ENCODE results near the gene CTNNBIP1.
"Not testable (repeated sequence)": the region's sequence is repeated elsewhere in the genome, so short reads cannot be mapped to it uniquely, and the experiment has no call there.

CTNNBIP1 gene, protein sequence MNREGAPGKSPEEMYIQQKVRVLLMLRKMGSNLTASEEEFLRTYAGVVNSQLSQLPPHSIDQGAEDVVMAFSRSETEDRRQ

GRCh38 chr1:9910076-9910422 lies at the start of gene CTNNBIP1:
TSS of gene CTNNBIP1 (minus strand) at chr1:9910269. CDS start at chr1:9872064, 38,205 bp downstream.
- DNase-seq: no peak

GRCh38 chr1:9957726-9958125 lies 47.7 kb upstream of the CTNNBIP1 start:
- no peak for DNase-seq

DNA sequence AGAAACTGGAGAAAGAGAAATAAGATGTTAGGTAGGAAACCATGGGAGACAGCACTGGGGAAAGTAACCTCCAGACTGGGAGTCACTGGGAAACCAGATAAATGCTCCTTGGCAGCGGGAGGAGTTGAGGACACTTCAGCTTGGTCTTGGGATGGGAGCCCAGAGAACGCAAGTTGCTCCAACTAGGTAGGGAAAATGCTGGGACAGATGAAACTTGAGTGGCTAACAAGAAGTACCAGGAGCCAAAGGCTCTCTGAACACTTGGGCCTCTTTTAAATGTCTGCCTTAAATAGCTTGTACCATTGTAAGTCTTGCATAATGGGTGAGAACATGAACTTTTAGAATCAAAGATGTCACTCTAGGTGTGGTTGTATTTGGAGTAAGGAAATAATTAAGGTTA lies 36.2 kb upstream of the CTNNBIP1 start:
- no peak for DNase-seq

- DNase-seq: peak; percentile 86
Observed at GRCh38 chr1:9942939-9943788, 33.1 kb upstream of the CTNNBIP1 start, which contains the start of the genes LZIC and NMNAT1. TSS of gene LZIC (minus strand) at chr1:9943391. CDS start at chr1:9936619, 6,772 bp downstream. TSS of gene NMNAT1 (plus strand) at chr1:9943475. CDS start at chr1:9972074, 28,599 bp downstream.

DNA sequence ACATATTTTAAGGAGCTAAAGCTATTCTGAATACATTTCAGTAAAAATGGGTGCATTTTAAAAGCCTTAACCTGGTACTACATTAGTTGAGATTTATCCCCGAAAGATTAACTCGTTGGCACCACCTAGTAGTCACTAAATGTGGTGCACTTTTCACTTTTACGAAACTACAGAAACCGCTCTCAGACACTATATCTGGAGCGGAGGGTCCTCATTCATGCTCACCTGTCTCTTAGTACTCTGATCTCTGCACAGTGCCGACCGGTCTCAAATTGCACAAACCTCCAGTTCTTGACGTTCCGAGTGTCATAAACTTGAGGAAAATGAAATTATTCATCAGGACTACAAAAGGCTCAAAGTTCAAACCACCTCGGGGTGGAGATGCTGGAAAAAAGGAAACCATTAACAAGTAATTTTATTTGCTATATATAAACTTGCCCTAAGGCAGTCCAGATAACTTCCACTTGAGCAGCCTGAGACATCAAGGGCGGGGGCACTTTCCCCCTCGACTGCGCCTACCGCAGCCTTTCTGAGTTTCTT lies 32.4 kb upstream of the CTNNBIP1 start:
- DNase-seq: no peak

GRCh38 chr1:9929431-9930385 lies 19.6 kb upstream of the CTNNBIP1 start:
- no peak for DNase-seq

GRCh38 chr1:9927259-9927658 lies 17.2 kb upstream of the CTNNBIP1 start:
- DNase-seq: no peak

DNA sequence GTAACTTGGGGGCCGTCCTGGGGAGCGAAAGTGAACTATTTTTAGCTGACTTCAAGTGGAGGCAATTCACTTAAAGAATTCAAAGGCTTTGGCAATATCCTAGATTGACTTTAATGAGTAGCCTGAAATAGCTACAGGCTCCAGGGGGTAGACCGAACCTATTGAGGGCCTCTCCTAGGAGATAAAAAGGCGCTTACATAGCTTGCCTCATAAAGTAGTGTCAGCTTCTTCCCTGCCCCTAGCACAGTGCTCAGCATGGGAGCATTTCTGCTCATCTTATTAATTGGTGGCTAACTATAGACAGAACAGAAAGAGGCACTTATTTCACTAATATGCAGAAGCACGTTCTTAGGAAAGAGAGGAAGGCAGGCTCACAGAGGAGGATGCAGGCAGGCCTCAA lies 12.3 kb upstream of the CTNNBIP1 start:
- DNase-seq: no peak

- no peak for DNase-seq
Observed at GRCh38 chr1:9920606-9921005, 10.5 kb upstream of the CTNNBIP1 start.

DNA sequence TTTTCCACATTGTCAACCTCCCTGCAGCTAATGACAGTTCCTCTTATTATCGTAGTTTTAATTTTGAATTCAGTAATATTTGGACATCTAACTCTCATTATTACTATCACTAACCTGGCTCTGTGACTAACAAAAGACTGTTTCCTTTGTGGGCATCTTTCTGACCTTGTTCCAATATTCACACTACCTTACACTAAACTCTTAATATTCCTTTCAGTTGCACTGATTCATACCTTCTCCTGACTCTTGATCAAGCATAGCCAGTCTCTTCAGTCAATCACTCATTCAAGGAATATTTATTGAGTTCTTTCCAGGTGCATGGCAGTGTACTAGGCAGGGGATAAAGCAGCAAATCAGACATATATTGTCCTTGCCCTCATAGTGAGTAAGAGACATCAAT lies 7.8 kb upstream of the CTNNBIP1 start:
- no peak for DNase-seq

DNA sequence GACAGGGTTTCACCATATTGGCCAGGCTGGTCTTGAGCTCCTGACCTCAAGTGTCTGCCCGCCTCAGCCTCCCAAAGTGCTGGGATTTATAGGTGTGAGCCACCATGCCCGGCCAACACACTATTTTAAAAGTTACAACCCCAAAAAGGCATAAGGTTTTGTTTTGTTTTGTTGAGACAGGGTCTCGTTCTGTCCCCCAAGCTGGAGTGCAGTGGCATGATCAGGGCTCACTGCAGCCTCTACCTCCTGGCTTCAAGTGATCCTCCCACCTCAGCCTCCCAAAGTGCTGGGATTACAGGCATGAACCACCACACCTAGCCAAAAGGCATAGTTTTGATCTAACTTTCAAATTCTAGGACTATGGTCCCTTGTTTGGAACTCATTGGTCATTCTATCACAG lies 7.4 kb upstream of the CTNNBIP1 start:
- DNase-seq: not testable (repeated sequence)

DNA sequence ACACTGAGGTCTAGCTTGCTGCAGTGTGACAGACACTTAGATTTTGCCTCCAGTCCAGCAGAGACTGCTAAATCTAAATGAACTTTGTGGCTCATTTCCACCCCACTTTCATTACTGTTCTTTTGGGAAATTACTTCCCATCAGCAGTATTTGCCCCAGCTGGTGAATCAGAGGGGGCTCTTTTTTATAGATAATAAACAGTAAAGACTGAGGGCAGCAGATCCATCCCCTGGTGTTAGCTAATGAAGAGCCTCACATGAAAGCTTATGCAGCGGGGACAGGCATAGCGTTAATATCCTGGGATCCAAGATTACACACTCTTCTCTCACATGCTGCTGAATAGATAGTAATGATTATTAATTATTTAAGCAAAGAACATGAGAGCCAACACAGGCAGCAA lies 6.4 kb upstream of the CTNNBIP1 start:
- DNase-seq: no peak

GRCh38 chr1:9914610-9914937 lies 4.5 kb upstream of the CTNNBIP1 start:
- no peak for DNase-seq

- no peak for DNase-seq
Observed at GRCh38 chr1:9912264-9912936, 2.3 kb upstream of the CTNNBIP1 start.

GRCh38 chr1:9910423-9911178 lies 532 bp upstream of the CTNNBIP1 start:
- DNase-seq: peak; percentile 99

- peak; percentile 37 for DNase-seq
Observed at GRCh38 chr1:9909234-9910046, 629 bp downstream of the CTNNBIP1 start.

DNA sequence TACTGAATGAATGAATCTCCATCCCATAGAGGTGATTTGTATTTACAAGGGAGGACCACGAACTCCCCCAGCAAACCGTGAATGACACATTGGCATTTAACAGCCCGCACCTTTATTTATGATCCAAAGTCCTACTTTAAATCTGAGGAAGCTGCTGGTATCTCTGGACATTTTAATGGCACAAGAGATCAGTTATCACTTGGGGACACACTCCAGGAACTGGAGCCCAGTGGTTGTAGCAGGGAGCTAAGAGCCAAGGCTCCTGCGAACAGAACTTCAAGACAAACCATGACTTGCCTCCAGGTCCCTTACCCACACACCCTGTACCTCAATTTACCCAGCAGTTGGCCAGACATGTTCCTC lies 1.2 kb downstream of the CTNNBIP1 start:
- DNase-seq: no peak

GRCh38 chr1:9907441-9907840 lies 2.6 kb downstream of the CTNNBIP1 start:
- DNase-seq: no peak

DNA sequence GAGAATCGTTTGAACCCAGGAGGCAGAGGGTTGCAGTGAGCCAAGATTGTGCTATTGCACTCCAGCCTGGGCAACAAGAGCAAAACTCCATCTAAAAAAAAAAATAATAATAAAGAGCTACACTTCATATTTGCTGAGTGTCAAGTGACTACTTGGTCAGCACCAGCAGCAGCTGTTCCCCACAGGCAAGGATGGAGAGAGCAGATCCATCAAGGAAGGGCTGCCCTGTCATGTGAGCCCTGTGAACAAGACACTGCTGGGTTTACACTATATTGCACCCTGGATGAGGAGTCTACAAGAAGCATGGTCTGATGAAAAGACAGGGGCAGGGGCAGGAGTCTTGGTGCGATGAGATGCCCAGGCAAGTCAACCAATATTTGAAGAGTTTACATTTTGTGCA lies 3.6 kb downstream of the CTNNBIP1 start:
- DNase-seq: no peak

DNA sequence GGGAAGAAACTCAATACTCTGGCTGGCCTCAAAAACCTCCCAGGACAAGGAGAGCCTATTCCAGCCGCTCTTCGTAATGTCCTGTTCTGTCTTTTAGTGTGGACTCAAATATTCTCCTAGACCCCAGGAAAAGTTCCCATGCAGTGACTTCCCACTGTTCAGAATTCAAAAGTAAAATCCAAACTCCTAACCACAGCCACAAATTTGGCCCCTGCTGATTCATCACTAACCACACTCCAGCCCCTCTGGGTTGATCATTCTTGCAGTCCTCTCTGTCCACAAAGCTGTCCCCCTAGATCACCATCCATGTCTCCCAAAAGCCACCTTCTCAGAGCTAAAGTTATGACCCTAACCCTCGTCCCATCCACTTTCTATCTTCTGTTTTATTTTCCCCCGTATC lies 5.1 kb downstream of the CTNNBIP1 start:
- no peak for DNase-seq

DNA sequence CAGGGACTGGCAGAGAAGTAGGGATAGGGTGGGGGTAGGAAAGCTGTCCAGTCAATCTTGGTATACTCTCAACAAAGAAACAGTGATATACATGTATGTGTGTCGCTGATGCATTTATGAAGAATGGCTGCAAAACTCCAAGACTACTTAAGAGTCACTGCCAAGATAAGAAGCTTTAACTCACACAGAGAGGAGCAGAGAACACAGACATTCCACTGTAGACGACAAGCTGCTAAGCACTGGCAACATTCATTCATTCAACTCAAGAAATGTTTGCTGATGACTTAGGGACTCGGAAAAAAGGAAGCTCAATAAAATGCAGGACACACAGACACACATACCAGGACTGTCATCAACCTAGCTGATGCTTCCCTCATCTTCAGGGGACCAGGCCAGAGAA lies 5.5 kb downstream of the CTNNBIP1 start:
- DNase-seq: no peak

Data from GDM1 (cell line).